Body of pancreas (tissue), 4 donors: ENCODE measurements around the gene OR5K2.

ENCODE experiments used
- CTCF ChIP-seq, 7 experiments: fragments of 450-650 bp in 4 of 7; fragments of 200-600 bp in 3 of 7; sonication (generic) in 3 of 7; IDR thresholded peaks; one replicate each; pipeline ENCODE4 v1.5.1; 2016 to 2019; ENCODE audit warnings: antibody characterized with exemption in 7 of 7
- POLR2A ChIP-seq, 3 donors: fragments of 450-650 bp; IDR thresholded peaks; one replicate each; pipeline ENCODE4 v1.6.1; 2016; ENCODE audit warnings: antibody characterized with exemption in 3 of 3, mild to moderate bottlenecking in 2 of 3

GRCh38 chr3:98525494-98525893 is 28.0 kb downstream of the OR5K2 start:
- TF ChIP-seq CTCF (IDR thresholded peaks at IDR 0.05) (no peak), POLR2A (IDR thresholded peaks at IDR 0.05) (no peak)
